Fibroblast of upper back skin (primary cell): Measurements from ENCODE around the gene ZNF354B.
"Not testable (repeated sequence)": the region's sequence is repeated elsewhere in the genome, so short reads cannot be mapped to it uniquely, and the experiment has no call there.

Source experiments
- DNase-seq: peaks from one replicate; pipeline ENCODE4 v3.0.0-alpha.2; 2013

ZNF354B gene

GRCh38 chr5:178859625-178860521 is at the start of gene ZNF354B:
Gene ZNF354B (plus strand): TSS chr5:178859953. CDS start chr5:178861048, 1,095 bp downstream.
- peak; percentile 90 for DNase-seq

GRCh38 chr5:178817506-178817905 is 42.2 kb upstream of the ZNF354B start:
- no peak for DNase-seq

GRCh38 chr5:178818094-178818493 is 41.7 kb upstream of the ZNF354B start:
- DNase-seq, result no peak

DNA sequence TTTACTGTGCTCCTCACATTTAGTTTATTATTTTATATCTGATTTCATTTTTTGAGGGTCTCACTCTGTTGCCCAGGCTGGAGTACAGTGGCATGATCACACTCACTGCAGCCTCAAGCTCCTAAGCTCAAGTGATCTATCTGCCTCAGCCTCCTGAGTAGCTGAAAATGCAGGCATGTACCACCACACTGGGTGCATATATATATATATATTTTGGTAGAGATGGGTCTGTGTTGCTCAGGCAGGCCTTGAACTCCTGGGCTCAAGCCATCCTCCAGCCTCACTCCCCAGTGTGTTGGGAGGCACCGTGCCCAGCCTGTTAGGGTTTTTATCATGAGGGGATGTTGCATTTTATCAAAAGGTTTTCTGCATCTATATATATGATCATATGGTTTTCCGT is 39.8 kb upstream of the ZNF354B start:
- no peak for DNase-seq

- DNase-seq, result no peak
Measured at GRCh38 chr5:178825444-178825843, 34.3 kb upstream of the ZNF354B start.

DNA sequence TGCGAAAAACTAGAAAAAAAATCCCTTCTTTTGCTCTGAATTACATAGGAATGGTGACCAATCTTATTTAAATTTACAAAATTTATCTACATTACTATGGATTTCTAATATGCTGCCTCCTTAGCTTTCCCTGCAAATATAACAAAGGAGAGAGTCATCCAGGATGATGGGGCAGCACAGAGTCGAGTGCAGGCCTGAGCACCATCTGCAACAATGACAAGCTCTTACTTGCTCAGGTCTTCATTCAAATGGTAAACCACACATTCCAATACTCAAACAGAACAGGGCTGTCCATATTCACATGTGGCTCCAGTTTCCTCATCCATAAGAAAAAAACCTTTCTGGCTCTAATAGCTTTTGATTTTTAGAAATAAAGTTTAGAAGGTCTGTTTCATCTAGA is 33.5 kb upstream of the ZNF354B start:
- DNase-seq, result no peak

DNA sequence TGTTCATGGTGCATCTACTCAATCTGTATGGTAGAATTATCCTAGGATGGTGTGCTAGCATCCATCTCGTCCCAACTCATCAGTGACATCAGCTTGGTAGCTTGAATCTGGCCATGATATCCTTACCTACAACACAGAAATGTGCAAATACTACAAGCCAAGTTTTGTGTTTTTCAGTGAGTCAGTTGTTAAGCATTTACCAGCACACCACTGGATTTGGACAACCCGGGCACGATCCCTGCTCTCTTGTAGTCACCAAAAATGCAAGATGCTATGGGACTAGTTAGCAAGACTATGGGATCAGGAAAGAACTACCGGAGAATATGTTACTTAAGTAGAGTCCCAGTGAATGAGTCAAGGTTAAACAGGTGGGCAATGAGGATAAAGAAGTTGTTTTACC is 32.1 kb upstream of the ZNF354B start:
- DNase-seq, result no peak

- DNase-seq, result no peak
Measured at GRCh38 chr5:178831049-178831448, 28.7 kb upstream of the ZNF354B start.

DNA sequence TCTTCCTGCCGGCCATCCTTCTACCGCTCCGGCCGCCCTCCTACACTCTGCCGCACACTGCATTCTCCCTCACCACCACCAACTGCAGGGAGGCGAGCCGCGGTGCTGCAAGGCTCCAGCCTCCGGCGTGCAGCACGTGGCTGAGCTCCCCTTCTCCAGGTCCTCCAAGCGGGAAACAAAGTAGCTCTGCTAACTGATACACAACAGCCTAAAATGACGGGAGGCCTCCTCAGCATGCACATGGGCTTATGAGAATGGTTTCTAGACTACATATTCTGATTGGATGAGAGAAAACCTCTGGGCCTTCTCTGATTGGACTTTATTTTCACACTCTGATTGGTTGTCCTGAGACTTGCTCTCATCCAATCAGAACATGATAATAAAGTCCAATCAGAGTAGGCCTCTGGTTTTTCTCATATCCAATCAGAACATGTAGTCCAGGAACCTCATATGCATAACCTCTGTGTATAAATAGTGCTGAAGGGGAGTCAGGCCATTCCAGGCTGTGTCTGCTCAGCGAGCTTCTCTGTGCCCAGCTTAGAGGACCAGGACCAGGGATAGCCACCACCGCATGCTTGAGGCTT is 27.0 kb upstream of the ZNF354B start:
- DNase-seq, result no peak

GRCh38 chr5:178836628-178837027 is 23.1 kb upstream of the ZNF354B start:
- no peak for DNase-seq

DNA sequence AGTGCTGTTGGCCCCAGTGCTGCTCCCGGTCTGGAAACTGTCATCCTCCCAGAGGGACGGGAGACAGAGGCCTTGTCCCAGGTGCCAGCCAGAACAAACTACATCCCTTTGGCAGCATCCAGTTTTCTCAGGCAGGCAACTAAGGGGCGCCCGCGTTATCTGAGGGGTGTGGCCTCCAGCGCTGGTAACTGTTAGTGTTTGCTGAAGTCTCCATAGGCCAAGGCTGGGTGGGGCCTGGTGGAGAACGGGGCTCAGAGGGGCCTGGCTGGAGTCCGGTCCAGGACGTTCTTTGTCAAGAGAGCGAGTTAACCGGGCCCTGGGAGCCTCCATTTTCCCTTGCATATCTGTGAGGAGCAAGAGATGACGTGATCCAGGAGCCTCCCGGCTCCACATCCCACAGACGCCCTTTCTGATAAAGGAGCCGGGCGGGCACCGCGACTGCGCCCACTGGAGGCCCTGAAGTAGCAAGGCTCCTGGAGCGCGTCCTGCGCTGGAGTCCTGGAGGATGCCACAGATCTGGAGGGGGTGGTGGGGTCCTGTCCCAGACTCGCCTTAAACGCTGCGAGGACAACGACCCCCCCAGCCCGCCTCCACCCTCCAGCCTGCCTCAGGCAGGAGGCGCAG is 20.9 kb upstream of the ZNF354B start:
- not testable (repeated sequence) for DNase-seq

DNA sequence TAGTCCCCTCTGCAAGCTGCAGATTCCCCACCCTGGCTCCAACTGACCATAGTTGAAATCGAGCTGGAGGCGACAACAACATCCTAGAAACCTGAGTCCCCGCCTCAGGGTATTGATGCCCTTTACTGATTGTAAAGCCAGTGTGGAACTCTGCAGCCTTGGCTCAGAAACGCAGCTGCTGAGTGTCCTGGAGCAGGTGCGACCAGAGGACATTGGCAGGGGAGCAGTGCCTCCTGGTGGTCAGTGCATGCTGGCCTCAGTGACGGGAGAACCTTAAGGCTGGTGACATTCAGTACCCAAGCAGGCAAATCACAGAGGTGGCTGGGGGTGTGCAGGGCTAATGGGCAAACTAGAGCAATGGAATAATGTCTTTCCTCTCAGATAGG is 20.4 kb upstream of the ZNF354B start:
- peak; percentile 4 for DNase-seq

- not testable (repeated sequence) for DNase-seq
Measured at GRCh38 chr5:178840399-178840798, 19.4 kb upstream of the ZNF354B start.

DNA sequence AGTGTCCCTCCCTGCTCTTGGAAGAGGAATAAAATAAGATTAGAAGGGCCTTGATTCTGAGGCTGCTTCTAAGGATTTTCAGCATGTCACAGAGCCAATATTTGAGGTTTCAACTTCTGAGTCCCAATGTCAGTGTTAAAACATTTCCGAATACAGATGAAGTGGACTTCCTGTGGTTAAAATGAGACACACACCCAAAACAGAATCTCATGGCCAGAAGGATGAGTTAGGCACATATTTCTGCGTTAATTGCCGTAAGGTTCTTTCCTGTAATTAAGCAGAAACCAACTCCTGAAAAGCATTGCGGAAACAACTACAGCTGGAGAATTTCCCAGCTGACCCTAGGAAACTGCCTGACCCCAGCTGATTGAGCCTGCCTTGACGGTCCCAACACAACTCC is 10.4 kb upstream of the ZNF354B start:
- DNase-seq, result no peak

- DNase-seq, result no peak
Measured at GRCh38 chr5:178851951-178852350, 7.8 kb upstream of the ZNF354B start.

DNA sequence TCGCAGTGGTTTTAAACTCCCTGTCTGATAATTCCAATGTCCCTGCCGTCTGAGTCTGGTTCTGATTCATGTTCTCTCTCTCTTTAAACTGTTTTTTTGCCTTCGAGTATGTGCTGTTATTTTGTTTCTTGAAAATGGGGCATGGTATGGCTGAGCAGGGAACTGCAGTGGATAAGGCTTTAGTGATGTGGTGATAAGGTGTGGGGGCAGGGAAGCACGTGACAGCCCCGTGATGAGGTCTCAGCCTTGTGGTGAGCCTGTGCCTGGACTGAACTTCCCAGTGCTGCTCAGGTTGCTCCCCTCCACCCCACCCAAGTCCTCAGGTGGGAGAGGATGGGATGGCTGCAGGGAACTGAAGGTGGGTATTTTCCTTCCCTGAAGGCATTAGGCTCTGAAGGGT is 5.5 kb upstream of the ZNF354B start:
- DNase-seq, result no peak

GRCh38 chr5:178860615-178861014 is 862 bp downstream of the ZNF354B start:
- DNase-seq, result not testable (repeated sequence)

DNA sequence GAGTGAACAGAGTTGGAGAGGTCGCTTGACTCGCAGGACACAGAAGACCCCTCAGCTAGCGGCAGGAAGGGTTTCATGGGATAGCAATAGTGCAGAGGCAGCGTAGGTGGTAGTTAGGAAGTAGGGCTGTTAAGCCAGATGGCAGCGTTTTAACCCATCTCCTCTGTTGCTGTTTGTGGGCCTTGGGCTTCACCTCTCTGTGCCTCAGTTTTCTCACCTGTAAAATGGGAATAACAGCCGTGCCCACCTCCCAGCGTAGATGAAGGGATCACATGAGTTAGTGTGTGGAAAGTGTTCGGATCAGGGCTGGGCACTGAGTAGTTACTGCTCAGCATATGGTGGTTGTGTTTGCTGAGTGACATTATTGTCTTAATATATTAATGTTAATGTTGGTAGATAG is 1.9 kb downstream of the ZNF354B start:
- DNase-seq, result no peak

- no peak for DNase-seq
Measured at GRCh38 chr5:178866946-178867345, 7.2 kb downstream of the ZNF354B start.

GRCh38 chr5:178869577-178869976 is 9.8 kb downstream of the ZNF354B start:
- no peak for DNase-seq

GRCh38 chr5:178870411-178870810 is 10.7 kb downstream of the ZNF354B start:
- DNase-seq, result no peak

GRCh38 chr5:178872302-178872701 is 12.5 kb downstream of the ZNF354B start:
- DNase-seq, result no peak

- not testable (repeated sequence) for DNase-seq
Measured at GRCh38 chr5:178883115-178883694, 23.5 kb downstream of the ZNF354B start.
